HG03457 (cell line): Measurements from ENCODE around the gene EFCAB5.
"Not testable (repeated sequence)": the region's sequence is repeated elsewhere in the genome, so short reads cannot be mapped to it uniquely, and the experiment has no call there.

Experiments used
- ATAC-seq: cut with Tn5 transposase; IDR thresholded peaks from one replicate; pipeline ENCODE4 v1.9.1; 2021; ENCODE audit warnings: moderate number of reproducible peaks; ENCODE audit not compliant: unreplicated experiment

Gene EFCAB5

DNA sequence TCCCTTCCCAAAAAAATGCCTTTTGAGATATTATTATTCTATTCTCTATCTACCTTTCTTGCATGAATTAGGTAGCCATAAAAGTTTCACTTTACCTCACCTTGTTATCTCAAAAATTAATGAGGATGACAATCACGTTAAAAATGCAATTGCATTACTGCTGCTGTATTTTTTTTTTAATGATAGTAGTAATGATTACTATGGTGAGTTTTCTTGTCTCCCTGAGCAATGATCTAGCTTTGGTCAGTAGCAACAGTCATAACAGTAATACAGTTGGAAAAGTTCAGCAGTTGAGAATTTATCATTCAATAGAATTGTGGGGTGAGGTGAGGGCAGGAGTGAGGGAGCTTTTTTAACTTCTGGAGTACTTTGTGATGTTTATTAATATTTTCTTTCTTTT lies at the start of gene EFCAB5:
Gene EFCAB5 (plus strand): TSS at position 301 of the 400 bp plus-strand sequence. CDS start 163 bp downstream, outside the sequence.
- ATAC-seq: no peak

DNA sequence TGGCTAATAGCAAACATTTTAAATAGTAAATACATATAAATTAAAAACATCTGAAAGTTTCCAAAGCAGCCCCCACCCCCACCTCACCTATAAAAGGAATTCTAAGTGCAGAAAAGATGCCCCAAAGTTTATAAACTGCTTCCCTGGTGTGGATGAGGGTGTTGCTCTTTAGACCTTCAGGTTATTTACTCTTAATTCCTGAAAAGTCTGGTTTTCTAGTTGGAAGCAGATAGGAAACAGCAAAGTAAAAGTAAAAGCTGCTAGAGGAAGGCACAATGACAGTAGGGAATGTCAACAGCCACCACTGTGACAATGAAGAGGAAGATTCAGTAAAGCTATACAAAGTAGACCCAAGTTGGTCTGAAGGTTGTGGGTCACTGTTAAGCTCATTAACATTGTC lies 49.2 kb upstream of the EFCAB5 start:
- no peak for ATAC-seq

- not testable (repeated sequence) for ATAC-seq
Measured at GRCh38 chr17:29897136-29897535, 44.3 kb upstream of the EFCAB5 start.

- no peak for ATAC-seq
Measured at GRCh38 chr17:29903471-29903870, 38.0 kb upstream of the EFCAB5 start.

- no peak for ATAC-seq
Measured at GRCh38 chr17:29905086-29905878, 36.2 kb upstream of the EFCAB5 start.

GRCh38 chr17:29905879-29906167 lies 35.6 kb upstream of the EFCAB5 start:
- no peak for ATAC-seq

GRCh38 chr17:29906969-29907368 lies 34.5 kb upstream of the EFCAB5 start:
- ATAC-seq: no peak

DNA sequence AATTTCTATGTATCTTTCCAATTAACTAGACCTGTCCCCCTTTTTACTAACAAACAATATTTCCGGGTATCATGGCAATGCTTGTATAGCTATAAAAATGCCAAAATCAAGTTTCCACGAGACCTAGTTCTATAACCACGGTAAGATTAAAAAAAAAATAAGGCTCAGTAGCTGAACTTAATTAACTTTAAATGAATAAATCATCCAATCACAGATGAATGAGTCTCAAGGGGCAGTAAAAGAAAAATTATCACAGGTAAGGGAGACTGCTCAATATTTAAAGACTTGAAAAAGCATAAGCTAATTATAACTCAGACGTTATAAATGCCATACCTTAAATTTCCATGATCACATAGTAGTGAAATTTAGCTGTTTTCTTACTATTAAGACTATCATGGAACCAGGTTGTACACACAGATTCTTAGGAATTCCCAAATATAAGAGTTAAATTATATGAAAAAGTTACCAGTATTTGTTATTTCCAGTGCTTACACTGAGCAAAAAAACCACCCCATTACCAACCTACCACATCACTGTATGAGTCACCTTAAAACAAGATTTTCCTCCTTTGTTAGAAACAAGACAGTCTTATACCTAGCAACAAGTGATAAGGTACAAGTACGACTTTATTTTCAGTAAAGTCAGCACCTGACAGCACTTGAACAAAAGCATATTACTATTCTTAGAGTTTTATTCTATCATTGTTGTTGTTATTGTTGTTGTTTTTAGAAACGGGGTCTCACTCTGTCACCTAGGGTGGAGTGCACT lies 32.0 kb upstream of the EFCAB5 start:
- no peak for ATAC-seq

- no peak for ATAC-seq
Measured at GRCh38 chr17:29911641-29912177, 29.7 kb upstream of the EFCAB5 start.

DNA sequence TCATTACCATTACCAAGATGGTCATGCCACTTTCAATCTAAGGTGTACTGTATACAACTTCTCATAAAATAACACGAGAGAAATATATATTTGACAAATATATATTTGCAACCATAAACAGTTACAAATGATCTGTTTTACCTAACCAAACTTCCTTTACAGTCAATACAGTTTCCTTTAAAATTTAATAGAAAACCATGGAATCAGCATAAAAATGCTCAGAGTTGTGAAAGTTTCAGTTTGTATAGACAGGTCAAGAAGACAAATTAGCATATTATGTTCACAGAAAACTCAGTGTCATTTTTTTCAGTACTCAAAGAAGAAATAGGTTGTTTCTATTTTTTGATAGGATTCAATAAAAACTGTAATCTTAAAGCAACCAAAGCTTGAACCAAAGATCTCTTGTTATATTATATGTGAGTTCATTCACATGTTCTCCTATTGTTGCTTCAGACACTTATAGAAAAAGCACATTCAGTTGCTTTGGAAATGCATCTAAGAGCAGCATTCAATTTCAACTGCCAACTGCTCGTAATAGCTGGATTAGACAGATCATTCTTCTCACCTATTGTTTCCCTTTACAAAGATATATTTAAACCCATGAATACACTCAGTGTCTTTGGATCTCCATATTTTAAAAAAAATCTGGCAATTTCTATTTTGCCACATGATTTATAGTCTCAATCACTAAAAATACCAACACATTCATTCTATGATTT lies 26.5 kb upstream of the EFCAB5 start:
- no peak for ATAC-seq

GRCh38 chr17:29918016-29918415 lies 23.4 kb upstream of the EFCAB5 start:
- no peak for ATAC-seq

DNA sequence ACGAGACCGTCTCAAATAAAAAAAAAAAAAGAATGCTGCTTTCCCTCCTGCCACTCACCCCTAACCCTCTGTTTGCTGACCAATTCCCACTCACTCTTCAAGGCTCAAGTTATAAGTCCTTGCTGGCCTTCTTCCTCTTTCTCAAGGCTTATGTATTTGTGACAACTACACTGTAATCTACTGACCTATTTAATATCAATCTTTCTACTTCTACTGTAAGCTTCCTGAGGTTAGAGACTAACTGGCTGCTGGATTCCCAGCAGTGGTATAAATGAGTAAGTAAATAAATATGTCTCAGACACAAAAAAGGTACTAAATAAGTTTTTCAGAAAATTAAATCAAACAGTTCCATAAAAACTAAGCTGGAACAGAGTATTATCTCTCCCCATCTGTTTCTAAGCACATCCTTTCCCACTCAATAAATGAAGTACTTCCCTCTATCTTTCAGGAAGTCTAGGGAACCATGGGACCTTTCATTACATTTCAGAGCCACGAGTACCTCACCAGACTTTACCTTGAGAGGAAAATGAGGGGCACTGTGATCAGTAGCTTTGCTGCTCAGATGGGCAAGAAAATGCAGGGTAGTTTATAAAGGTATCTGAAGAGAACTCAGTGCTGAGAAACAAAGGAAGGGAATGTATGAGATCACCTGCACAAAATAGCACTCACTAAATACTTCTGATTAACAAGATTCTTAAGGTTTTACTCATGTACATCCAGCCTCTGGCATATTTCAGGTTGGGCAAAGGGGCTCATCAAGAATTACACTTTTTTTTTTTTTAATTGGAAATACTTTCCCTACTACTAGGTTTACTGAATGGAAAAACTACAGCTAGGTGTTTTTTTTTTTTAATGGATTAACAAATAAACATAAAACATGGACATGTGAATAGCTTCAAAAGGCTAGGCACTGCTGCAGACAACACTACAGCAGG lies 22.2 kb upstream of the EFCAB5 start:
- ATAC-seq: no peak

GRCh38 chr17:29924786-29925185 lies 16.6 kb upstream of the EFCAB5 start:
- no peak for ATAC-seq

- ATAC-seq: no peak
Measured at GRCh38 chr17:29927546-29927945, 13.9 kb upstream of the EFCAB5 start.

DNA sequence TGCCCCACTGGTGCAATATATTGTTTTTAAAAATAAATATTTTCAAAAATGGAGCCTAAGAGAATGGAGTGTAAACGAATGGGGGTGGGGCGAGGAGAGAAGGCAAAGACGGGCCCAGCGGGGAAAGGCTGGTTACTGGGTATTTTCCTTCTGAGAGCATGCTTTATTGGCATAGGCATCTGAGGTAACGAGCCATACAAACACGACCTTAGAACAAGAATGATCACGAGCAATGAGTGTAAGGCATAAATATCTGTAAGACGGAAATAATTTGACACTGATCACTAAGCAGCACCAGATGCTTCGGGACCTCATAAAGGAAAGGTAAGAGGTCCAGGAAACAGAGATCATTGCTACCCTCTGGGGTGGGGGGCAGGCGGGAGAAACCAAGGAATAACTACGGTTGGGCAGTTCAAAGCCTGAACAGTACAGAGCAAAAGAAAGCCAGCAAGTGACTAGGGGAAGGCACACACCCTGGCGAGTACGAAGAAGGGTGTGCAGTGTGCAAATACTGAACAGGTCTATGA lies 12.4 kb upstream of the EFCAB5 start:
- no peak for ATAC-seq

GRCh38 chr17:29929533-29930408 lies 11.7 kb upstream of the EFCAB5 start, which contains the start of gene SSH2:
Gene SSH2, minus strand, starts transcription at chr17:29930228. Its CDS starts 228 bp downstream, at chr17:29930000.
- ATAC-seq: peak; percentile 41

- ATAC-seq: no peak
Measured at GRCh38 chr17:29930409-29931010, 10.9 kb upstream of the EFCAB5 start.

DNA sequence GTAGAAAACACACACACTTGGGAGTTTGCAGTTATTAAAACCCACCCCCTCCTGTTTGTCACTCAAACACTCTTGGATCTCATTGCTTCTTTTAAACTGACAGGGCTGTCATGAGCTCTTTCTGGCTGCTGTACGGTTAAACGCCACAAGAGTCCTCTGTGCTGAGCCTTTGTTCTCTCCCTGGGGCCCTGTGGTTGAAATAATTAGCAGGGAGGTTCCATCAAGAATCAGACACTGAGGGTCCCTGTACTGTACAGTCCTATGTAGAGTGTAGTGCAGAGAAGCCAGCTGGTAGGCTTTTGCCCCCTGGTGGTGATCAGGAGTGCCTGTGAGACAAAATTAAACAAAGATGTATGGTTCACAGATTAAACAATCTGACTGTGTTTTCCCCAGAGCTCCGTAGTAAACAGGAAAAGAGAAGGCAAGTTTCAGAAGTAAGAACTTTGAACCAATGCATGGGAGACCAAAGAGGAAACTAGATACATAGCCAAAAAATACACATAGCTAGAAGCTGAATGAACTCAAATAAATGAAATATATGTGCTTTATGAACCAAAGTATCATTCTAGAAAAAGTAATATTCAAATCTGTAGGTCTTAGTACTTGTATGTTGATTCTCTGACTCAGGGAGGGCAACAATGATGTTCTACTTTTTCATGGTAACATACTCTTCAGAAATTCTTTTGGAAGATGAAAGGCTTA lies 10.1 kb upstream of the EFCAB5 start:
- ATAC-seq: peak; percentile 55
